Activated T-cell treated with anti-CD3 and anti-CD28 coated beads for 1 hour (primary cell): Measurements from ENCODE around the gene HHAT.
A peak's percentile ranks its signal among the peaks of the same experiment; 100 is the strongest.
"Not testable (repeated sequence)": the region's sequence is repeated elsewhere in the genome, so short reads cannot be mapped to it uniquely, and the experiment has no call there.

ENCODE experiments used
- DNase-seq: peaks from one replicate; pipeline ENCODE4 v3.0.0-alpha.2; 2020; ENCODE audit warnings: low read depth

HHAT gene

DNA sequence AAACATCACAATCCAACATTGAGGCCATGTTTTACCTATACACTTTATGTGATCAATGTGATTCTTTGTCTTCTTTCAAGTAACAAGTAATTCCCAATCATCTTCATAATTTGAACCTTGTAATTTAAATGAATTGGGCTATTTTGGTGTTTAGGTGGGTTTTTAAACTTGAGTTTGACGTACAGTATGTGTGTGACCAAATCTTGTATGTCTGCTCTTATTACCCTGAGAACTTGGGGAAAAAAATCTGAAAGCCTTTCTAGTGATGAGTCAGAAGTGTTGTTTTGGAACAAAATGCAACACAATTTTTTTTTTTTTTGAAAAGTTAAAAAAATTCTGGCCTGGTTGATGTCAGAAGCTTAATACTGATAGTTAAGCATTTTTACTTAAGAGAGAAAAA is 68.5 kb downstream of the HHAT start:
- no peak for DNase-seq

- DNase-seq, result no peak
Observed at GRCh38 chr1:210397681-210398080, 69.0 kb downstream of the HHAT start.

DNA sequence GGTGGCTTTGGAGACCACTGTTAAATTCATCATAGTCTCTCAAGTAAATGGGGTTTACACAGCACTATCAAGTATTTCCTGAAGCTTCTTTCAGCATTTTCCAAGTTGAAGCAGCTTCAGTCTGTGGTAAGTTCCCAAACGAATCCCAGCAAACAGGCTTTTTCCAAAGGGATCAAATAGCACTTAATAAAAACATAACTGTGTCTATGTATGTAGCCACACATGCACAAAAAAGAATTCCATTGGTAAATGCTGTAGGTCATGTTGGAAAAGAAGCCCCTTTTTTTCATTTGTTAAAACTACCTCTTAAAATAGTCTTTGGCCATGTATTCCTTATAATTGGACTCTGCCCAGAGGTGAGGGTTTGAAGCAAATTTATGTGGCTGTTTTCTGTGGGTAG is 69.8 kb downstream of the HHAT start:
- no peak for DNase-seq

DNA sequence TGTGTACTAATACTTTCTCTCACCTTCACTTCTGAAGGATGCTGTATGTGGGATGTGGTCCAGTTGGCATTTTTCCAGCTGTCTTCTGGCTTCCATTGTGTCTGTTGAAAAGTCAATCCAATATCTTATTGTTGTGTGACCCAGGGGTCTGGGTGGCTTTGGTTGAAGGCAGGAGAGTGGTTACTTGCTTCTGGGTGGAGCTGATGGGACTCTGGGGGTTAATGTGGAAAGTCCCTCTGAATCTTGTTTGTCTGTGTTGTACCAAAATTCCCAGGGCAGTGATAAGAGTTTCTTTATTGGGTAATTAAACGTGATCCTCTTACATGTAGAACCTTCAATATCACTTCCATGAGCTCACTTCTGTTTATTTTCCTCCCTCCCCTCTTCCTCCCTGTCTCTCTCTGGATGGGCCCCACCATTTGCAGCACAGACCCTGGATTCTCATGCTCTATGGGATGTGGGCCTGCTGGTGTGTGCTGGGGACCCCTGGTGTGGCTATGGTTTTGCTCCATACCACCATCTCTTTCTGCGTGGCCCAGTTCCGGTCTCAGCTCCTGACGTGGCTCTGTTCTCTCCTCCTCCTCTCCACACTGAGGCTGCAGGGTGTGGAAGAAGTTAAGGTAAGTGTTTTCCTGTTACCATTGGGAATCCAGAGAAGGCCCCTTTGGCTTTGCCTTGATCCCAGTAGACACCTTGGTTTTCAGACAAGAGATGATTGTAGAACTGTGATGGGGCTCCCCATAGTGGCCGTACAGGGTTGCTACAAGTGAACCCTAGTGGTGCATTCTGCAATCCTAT is 71.5 kb downstream of the HHAT start:
- DNase-seq, result peak; percentile 16

DNA sequence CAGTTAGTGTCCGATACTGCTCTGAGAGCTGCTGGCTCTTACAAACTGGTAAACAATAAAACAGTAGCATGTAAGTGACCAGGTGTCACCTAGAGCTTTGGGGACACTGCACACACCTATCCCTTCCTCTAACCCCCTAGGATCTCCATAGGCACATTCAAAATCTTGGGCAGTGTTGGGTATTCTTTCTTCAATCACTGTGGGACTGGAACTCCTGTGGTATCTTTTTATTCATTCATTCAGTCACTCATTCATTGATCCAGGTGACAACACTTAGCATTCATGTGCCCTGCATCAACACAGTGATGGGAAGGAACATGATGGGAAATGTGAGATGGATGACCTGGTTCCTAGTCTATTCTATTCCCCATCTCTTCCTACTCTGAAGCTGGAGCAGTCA is 73.9 kb downstream of the HHAT start:
- DNase-seq, result no peak

- no peak for DNase-seq
Observed at GRCh38 chr1:210405316-210405715, 76.6 kb downstream of the HHAT start.

DNA sequence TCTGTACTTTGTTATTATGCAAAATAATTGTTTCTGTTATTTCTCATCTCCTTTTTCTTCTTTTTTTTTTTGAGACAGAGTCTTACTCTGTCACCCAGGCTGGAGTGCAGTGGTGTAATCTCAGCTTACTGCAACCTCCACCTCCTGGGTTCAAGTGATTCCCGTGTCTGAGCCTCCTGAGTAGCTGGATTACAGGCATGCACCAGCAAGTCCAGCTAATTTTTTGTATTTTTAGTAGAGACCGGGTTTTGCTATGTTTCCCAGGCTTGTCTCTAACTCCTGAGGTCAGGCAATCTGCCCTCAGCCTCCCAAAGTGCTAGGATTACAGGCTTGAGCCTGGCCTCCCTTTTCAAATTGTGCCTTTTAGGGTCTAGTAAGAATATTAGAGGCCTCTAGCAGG is 77.6 kb downstream of the HHAT start:
- not testable (repeated sequence) for DNase-seq

DNA sequence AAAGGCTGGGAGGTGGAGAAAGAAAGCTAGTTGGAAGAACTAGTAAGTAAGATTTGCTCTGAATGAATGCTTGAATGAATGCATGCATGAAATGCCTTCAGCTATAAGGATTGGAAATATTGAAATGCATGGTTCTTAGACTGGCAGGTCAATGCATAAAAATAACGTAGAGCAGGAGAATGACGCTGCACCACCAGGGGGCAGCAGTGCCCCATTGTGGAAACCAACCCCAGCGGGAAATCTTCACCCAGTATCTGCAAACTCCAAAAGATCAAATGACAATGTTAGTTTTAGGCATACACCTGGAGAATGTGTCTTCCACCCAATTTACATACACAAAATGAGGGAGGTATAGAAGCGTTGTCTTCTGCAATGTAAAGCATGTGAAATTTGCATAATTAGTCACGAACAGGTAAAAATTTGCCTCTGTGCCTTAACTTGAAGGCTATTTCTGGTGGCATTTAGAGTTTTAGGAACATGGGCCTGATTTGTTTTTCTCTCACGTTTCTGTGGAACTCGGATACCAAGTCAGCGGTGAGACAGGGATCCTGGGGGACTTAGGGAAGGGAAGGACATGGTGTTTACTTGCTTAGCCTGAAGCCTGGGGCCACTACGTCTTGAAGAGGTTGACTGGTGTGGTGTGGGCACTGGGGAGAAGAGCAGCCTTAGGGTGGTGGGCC is 78.6 kb downstream of the HHAT start:
- peak; percentile 74 for DNase-seq

DNA sequence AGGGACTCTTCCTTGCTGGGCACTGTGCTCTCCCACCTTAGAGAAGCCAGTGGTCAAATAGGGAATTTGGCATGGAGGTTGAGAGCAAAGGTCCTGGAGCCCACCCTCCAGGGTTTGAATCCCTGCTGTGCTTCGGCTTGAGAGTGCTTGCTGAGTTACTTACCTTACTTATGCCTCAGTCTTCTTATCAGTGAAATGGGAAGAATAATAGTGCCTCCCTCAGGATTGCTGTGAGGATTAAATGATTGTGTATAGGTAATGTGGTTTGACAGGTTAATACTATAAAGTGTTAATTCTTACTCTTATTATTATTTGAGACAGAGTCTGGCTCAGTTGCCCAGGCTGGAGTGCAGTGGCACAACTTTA is 79.2 kb downstream of the HHAT start:
- DNase-seq, result no peak

DNA sequence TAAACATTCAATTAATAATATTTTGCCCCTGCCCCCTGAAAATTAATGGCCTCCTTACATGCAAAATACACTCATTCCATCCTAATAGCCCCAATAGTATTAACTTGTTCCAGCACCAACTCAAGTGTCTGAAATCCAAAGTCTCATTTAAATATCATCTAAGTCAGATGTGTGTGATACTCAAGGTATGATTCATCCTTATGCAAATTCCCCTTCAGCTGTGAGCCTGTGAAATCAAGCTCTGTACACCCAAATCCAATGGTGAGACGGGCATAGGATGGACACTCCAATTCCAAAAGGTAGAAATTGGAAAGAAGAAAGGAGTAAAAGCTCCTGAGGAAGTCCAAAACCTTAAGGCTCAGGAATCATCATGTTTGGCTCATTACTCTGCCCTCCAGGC is 83.5 kb downstream of the HHAT start:
- DNase-seq, result no peak

GRCh38 chr1:210413951-210414350 is 85.2 kb downstream of the HHAT start:
- no peak for DNase-seq

- DNase-seq, result no peak
Observed at GRCh38 chr1:210415846-210416448, 87.2 kb downstream of the HHAT start.

GRCh38 chr1:210416681-210417080 is 88.0 kb downstream of the HHAT start:
- DNase-seq, result no peak

DNA sequence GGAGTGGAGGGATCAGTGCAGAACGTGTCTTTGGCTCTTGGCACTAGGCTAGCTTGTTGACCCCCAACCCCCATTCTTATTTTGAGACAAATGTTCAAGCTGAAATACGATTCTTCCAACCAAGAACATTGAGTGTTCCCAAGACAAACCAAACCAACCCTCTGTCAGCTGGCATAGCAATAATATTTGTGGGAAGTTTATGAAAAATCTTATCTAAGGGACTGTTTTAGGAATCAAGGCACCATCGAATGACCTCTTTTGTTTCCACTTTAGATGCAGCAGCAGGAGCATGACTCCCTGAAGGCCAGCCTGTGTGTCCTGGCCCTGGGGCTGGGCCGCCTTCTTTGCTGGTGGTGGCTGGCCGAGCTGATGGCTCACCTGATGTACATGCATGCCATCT is 89.2 kb downstream of the HHAT start:
- no peak for DNase-seq

GRCh38 chr1:210418863-210419650 is 90.4 kb downstream of the HHAT start:
- no peak for DNase-seq

DNA sequence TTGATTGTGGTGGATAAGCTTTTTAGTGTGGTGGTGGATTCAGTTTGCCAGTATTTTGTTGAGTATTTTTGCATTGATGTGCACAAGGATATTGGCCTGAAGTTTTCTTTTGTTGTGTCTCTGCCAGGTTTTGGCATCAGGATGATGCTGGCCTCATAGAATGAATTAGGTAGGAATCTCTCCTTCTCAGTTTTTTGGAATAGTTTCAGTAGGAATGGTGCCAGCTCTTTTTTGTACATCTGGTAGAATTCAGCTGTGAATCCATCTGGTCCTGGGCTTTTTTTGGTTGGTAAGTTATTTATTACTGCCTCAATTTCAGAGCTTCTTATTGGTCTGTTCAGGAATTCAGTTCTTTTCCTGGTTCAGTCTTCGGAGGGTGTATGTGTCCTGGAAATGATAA is 98.0 kb downstream of the HHAT start:
- DNase-seq, result not testable (repeated sequence)

DNA sequence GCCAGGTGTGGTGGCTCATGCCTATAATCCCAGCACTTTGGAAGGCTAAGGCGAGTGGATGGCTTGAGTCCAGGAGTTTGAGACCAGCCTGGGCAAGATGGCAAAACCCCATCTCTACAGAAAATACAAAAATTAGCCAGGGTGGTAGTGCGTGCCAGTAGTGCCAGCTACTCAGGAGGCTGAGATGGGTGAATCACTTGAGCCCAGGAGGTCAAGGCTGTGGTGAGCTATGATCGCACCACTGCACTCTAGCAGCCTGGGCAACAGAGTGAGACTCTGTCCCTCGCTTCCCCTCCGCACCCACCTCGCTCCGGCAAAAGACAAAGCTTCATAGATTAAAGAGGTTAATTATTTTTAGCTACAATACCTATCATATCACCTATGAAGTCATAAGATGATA is 100.0 kb downstream of the HHAT start:
- DNase-seq, result no peak

DNA sequence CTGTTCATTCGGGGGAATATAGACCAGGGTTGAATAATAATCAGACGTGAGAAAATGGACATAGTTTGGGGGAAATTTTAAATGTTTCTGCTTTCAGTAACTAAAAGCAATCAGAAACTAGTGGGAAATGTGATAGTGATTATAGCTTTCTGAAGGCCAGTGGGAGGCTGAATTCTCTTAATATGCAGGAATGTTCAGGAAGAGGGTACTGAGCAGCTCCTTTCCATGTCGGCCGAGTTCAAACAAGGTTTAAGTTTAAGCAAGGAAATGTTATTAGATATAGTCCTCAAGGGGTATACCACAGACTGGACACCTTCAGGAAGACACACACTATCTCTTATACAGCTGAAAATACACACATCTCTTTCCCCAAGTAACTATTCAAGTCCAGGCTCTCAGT is 105.5 kb downstream of the HHAT start:
- no peak for DNase-seq

- DNase-seq, result no peak
Observed at GRCh38 chr1:210437111-210437510, 108.4 kb downstream of the HHAT start.

GRCh38 chr1:210437781-210438180 is 109.1 kb downstream of the HHAT start:
- no peak for DNase-seq

DNA sequence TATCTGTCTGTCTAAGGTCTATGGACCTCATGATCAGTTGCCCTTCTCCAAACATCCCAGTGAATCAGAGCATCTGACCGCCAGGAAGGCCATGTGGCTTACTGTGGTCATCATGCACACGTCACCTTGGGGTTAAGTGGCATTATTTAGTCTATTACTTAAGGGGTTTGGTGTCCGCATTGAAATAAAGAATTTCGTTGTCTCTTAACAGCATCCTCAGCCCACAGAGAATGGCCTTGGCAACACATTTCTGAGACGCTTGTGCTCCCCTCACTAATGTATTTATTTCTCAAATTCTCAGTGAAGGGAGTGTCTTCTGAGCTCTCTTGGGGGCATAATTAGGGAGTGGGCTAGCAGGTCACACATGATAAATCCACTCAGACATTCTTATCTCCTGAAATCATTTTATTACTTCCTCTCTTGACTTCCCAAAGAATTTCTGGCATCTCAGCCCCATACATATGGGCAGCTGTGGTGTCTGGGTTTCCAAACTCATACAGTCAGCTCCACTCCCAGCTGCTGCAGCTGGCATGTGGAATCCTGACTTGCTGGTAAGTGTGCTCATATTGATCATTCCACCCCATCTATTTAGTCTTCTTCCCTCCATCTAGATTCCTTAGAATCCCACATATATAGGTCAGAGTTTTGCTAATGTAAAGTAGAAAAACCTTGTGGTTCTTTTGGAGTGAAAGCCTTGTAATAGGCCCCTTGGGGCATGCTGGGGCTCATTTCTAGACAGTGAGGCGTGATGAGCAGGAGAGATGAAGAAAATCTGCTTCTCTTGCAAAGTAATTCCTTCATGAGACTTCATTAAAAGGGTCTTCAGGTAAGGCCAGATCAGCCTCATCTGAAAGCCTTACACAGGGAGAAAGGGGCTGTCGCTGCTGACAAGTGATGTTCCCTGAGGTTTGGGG is 110.5 kb downstream of the HHAT start:
- DNase-seq, result no peak

GRCh38 chr1:210440081-210440480 is 111.4 kb downstream of the HHAT start:
- DNase-seq, result no peak
